Measurements from ENCODE around the gene CCDC91.

Gene CCDC91

DNA sequence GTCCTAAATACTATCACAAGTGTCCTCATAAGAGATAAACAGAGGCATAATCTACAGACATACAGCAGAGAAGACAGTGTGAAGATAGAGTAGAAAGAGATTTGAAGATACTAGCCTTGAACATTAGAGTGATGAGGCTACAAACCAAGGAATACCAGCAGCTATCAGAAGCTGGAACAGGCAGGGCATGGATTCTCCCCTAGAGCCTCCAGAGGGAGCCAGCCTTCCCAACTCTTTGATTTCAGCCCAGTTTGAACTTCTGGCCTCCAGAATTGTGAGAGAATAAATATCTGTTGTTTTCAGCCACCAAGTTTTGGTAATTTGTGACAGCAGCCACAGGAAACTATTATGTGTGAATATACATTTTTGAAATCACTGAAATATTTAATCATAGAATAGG lies 47.2 kb downstream of the CCDC91 start:
- DNase-seq (ENCODE audit: insufficient read length, low spot score), result no peak
- no peak for TF ChIP-seq POU2F2 (IDR thresholded peaks at IDR 0.05; ENCODE audit: low read depth, low read length)
- TF ChIP-seq POLR2A (IDR thresholded peaks at IDR 0.05; ENCODE audit: low read depth, low read length), result no peak
- TF ChIP-seq SPI1 (IDR thresholded peaks at IDR 0.05; ENCODE audit: low read depth, low read length), result no peak
- no peak for TF ChIP-seq TAF1 (IDR thresholded peaks at IDR 0.05; ENCODE audit: low read depth, low read length)
- TF ChIP-seq PAX5 (IDR thresholded peaks at IDR 0.05; ENCODE audit: insufficient read depth, low read length, severe bottlenecking), result no peak
- TF ChIP-seq POLR2AphosphoS5 (IDR thresholded peaks at IDR 0.05; ENCODE audit: low read depth, low read length), result no peak

DNA sequence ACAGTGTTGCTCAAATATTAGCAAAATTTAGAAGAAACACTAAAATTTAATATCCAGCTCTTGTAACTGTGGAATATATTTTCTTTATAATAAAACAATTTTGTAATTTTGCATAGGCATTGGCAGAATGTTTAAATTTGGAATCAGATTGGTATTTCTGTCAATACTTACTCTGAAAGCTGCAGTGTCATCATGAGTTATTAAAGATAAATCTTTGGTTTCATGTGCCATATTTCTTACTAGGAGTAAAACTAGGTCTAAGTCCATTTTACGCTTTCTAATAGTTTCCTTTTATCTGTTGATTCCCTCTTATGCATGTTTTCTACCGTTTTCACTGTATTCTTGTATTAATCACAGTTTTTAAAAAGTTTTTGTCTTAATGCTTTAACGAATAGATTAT lies 49.7 kb downstream of the CCDC91 start:
- DNase-seq (ENCODE audit: insufficient read length, low spot score), result no peak
- TF ChIP-seq TAF1 (IDR thresholded peaks at IDR 0.05; ENCODE audit: low read depth, low read length), result no peak
- no peak for FAIRE-seq

More for the DNA sequence above, 47.2 kb downstream of the CCDC91 start:
- FAIRE-seq, result no peak

DNA sequence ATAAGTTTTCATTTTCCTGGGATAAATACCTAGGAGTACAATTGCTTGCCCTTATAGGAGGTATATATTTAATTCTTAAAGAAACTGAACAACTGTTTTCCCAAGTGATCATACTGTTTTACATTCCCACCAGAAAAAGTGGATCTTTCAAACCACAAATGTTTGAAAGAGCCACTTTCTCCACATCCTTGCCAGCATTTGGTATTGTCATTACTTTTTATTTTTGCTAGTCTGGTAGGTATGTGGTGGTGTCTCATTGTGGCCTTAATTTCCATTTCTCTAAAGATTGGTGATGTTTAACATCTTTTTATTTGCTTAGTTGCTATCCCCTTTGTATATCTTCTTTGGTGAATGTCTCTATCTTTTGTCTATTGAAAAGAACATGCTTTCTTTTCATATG lies 50.6 kb downstream of the CCDC91 start:
- TF ChIP-seq POU2F2 (IDR thresholded peaks at IDR 0.05; ENCODE audit: low read depth, low read length) (no peak), PAX5 (IDR thresholded peaks at IDR 0.05; ENCODE audit: insufficient read depth, low read length, severe bottlenecking) (no peak), POLR2A (IDR thresholded peaks at IDR 0.05; ENCODE audit: low read depth, low read length) (no peak), TAF1 (IDR thresholded peaks at IDR 0.05; ENCODE audit: low read depth, low read length) (no peak), POLR2AphosphoS5 (IDR thresholded peaks at IDR 0.05; ENCODE audit: low read depth, low read length) (no peak), SPI1 (IDR thresholded peaks at IDR 0.05; ENCODE audit: low read depth, low read length) (no peak)
- no peak for DNase-seq (ENCODE audit: insufficient read length, low spot score)
- no peak for FAIRE-seq

DNA sequence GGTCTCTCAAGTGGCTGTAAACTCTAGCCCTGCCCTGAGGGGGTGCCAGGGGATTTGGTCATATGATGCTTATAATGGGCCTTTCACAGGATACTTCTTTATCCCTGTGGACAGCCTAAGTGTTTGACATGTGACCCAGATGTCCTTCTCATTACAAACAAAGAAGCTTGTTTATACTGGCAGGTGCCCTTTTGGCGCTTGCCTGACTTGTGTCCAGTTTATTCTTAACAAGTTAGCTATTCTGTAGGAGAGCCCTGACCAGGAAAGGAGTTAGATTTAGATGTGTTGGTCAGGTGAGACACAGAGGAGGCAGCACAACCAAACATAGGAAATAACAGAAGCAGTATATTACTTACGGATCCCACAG lies 51.9 kb downstream of the CCDC91 start:
- FAIRE-seq, result no peak
- no peak for DNase-seq (ENCODE audit: insufficient read length, low spot score)
- no peak for TF ChIP-seq POLR2AphosphoS5 (IDR thresholded peaks at IDR 0.05; ENCODE audit: low read depth, low read length)
- TF ChIP-seq SPI1 (IDR thresholded peaks at IDR 0.05; ENCODE audit: low read depth, low read length), result no peak
- TF ChIP-seq POU2F2 (IDR thresholded peaks at IDR 0.05; ENCODE audit: low read depth, low read length), result no peak
- no peak for TF ChIP-seq PAX5 (IDR thresholded peaks at IDR 0.05; ENCODE audit: insufficient read depth, low read length, severe bottlenecking)
- no peak for TF ChIP-seq TAF1 (IDR thresholded peaks at IDR 0.05; ENCODE audit: low read depth, low read length)
- no peak for TF ChIP-seq POLR2A (IDR thresholded peaks at IDR 0.05; ENCODE audit: low read depth, low read length)

DNA sequence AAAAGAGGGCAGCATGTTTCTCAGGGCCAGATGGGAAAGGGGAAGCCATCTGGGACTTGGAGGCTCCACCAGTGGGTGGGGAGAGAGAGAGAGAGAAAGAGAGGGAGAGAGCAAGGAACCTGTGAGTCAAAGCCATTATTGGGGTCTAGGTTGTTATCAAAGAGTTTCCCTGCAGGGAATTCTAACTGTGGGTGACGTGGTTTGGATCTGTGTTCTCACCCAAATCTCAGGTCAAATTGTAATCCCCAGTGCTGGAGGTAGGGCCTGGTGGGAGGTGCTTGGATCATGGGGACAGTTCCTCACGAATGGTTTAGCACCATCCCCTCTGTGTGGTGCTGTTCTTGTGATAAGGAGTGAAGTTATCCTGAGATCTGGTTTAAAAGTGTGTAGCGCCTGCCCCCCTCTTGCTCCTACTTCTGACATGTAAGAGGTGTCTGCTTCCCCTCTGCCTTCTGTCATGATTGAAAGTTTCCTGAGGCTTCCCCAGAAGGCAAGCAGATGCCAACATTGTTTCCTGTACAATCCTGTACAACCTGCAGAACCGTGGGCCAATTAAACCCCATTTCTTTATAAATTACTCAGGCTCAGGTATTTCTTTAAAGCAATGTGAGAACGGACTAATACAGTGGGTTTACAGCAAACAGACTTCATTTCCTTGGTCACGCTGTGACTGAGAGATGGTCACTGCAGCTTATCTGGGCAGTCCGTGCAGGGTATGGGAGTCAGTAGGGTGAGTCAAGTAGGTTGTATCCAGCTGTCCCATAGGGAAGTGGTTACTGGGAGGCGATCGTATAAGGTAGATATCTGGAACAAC lies 52.4 kb downstream of the CCDC91 start:
- FAIRE-seq, result no peak

DNA sequence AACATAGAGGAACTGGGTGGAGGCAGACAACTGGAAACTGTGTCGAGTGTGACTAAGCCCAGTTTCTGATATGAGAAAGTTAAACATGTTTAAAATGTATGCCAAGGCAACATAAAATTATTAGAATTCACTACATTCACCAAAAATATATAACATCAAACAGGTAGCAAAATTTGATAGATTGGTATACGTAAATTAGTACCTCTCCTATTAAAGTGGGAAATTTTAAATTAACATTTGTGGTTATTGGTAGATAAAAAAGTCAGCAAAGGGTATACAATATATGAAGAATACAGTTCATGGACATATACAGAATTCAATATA lies 53.0 kb downstream of the CCDC91 start:
- DNase-seq (ENCODE audit: insufficient read length, low spot score) (no peak), FAIRE-seq (no peak)
- TF ChIP-seq SPI1 (IDR thresholded peaks at IDR 0.05; ENCODE audit: low read depth, low read length) (no peak), POLR2AphosphoS5 (IDR thresholded peaks at IDR 0.05; ENCODE audit: low read depth, low read length) (no peak), POLR2A (IDR thresholded peaks at IDR 0.05; ENCODE audit: low read depth, low read length) (no peak), TAF1 (IDR thresholded peaks at IDR 0.05; ENCODE audit: low read depth, low read length) (no peak), PAX5 (IDR thresholded peaks at IDR 0.05; ENCODE audit: insufficient read depth, low read length, severe bottlenecking) (no peak), POU2F2 (IDR thresholded peaks at IDR 0.05; ENCODE audit: low read depth, low read length) (no peak)

More for the DNA sequence above, 52.4 kb downstream of the CCDC91 start:
- TF ChIP-seq POU2F2 (IDR thresholded peaks at IDR 0.05; ENCODE audit: low read depth, low read length), result no peak
- no peak for TF ChIP-seq PAX5 (IDR thresholded peaks at IDR 0.05; ENCODE audit: insufficient read depth, low read length, severe bottlenecking)
- no peak for TF ChIP-seq POLR2AphosphoS5 (IDR thresholded peaks at IDR 0.05; ENCODE audit: low read depth, low read length)
- no peak for TF ChIP-seq TAF1 (IDR thresholded peaks at IDR 0.05; ENCODE audit: low read depth, low read length)
- TF ChIP-seq SPI1 (IDR thresholded peaks at IDR 0.05; ENCODE audit: low read depth, low read length), result peak; percentile 35; the same call in 1 of the 2 replicates
- TF ChIP-seq POLR2A (IDR thresholded peaks at IDR 0.05; ENCODE audit: low read depth, low read length), result no peak
- DNase-seq (ENCODE audit: insufficient read length, low spot score), result no peak

DNA sequence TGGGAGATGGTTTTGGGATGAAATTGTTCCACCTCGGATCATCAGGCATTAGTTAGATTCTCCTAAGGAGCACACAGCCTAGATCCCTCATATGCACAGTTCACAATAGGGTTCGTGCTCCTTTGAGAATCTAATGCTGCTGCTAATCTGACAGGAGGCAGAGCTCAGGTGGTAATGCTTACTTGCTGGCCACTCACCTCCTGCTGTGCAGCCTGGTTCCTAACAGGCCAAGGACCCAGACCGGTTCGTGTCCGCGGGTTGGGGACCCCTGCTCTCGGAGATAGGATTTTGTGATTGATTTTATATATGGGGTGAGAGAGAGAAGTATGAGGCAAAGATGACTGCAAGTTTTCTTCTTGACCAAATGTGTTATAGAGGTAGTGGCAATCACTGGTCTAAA lies 57.5 kb downstream of the CCDC91 start:
- FAIRE-seq, result no peak
- DNase-seq (ENCODE audit: insufficient read length, low spot score), result no peak
- no peak for TF ChIP-seq PAX5 (IDR thresholded peaks at IDR 0.05; ENCODE audit: insufficient read depth, low read length, severe bottlenecking)
- TF ChIP-seq POU2F2 (IDR thresholded peaks at IDR 0.05; ENCODE audit: low read depth, low read length), result no peak
- TF ChIP-seq TAF1 (IDR thresholded peaks at IDR 0.05; ENCODE audit: low read depth, low read length), result no peak
- no peak for TF ChIP-seq SPI1 (IDR thresholded peaks at IDR 0.05; ENCODE audit: low read depth, low read length)
- TF ChIP-seq POLR2AphosphoS5 (IDR thresholded peaks at IDR 0.05; ENCODE audit: low read depth, low read length), result no peak
- no peak for TF ChIP-seq POLR2A (IDR thresholded peaks at IDR 0.05; ENCODE audit: low read depth, low read length)

DNA sequence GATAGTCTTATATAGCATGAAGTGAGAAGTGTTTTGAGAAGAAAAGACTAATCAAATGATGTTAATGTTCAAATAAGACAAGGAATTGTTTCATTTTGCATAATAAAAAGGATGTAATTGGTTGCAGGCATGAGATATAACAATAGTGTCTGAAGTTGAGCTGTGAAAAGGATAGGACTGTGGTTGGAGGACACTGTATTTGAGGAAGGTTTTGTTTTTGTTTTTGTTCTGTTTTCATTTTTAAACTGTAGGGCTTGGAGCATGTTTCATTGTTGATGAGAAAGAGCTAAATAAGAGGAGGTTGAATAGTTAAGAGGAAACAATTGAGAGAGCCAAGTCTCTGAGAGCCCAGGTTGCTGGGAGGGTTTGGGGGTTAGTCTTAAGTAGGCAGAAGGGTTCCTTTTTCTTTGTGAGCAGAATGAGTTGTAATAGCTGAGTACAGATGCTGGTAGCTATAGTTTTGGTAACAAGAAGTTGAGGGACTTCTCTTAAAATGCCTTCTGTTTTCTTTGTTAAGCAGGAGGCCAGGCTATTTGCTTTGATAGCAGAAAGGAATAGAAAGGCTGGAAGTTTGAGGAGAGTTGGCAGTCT lies 58.4 kb downstream of the CCDC91 start:
- TF ChIP-seq TAF1 (IDR thresholded peaks at IDR 0.05; ENCODE audit: low read depth, low read length) (no peak), SPI1 (IDR thresholded peaks at IDR 0.05; ENCODE audit: low read depth, low read length) (peak; percentile 18; the same call in 1 of the 2 replicates)
- FAIRE-seq (no peak), DNase-seq (ENCODE audit: insufficient read length, low spot score) (no peak)

DNA sequence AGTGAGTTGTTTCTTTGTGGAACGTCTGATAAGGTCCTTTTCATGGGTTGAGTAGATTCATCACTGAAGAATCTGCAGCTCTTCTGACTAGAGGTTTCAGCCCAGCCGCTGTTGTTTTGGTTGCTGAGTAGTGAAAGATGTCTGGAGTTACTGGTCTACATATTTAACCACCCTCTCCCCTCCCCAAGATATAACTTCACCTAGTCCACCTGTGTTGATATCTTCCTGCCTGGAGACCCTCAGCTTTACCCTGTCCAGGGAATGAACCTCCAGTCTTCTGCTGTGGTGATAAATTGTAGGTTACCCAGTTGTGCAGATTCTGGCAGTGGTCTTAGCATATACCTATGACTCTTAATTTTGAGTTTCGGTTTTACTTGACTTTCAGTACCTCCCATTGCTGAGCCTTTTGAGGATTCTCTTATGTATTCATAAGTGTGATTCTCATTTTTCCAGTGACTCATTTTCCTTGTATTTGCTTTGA lies 62.9 kb downstream of the CCDC91 start:
- DNase-seq (ENCODE audit: insufficient read length, low spot score) (no peak), FAIRE-seq (peak; percentile 80)
- no peak for TF ChIP-seq TAF1 (IDR thresholded peaks at IDR 0.05; ENCODE audit: low read depth, low read length)
- no peak for TF ChIP-seq PAX5 (IDR thresholded peaks at IDR 0.05; ENCODE audit: insufficient read depth, low read length, severe bottlenecking)
- TF ChIP-seq POLR2AphosphoS5 (IDR thresholded peaks at IDR 0.05; ENCODE audit: low read depth, low read length), result no peak
- TF ChIP-seq POLR2A (IDR thresholded peaks at IDR 0.05; ENCODE audit: low read depth, low read length), result no peak
- no peak for TF ChIP-seq POU2F2 (IDR thresholded peaks at IDR 0.05; ENCODE audit: low read depth, low read length)
- no peak for TF ChIP-seq SPI1 (IDR thresholded peaks at IDR 0.05; ENCODE audit: low read depth, low read length)

DNA sequence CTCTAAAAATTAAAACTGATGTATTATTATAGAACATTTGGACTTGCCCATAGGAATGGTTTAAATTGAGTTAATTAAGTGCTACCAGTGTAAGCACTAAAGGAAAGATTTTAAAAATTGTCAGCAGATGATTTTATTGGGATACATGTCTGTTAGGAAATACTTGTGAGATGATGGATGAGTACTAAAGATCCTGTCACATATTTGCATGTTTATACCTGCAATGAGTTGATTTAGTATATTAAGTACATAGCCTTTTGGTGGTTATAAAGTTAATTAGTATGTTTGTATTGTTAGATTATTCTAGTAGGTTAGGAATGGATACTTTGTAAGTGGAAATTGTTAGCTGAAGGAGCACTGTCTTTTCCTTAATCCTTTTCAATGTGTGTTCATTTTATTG lies 67.2 kb downstream of the CCDC91 start:
- TF ChIP-seq POLR2A (IDR thresholded peaks at IDR 0.05; ENCODE audit: low read depth, low read length), result no peak
- TF ChIP-seq PAX5 (IDR thresholded peaks at IDR 0.05; ENCODE audit: insufficient read depth, low read length, severe bottlenecking), result no peak
- no peak for TF ChIP-seq POU2F2 (IDR thresholded peaks at IDR 0.05; ENCODE audit: low read depth, low read length)
- no peak for TF ChIP-seq POLR2AphosphoS5 (IDR thresholded peaks at IDR 0.05; ENCODE audit: low read depth, low read length)
- no peak for TF ChIP-seq SPI1 (IDR thresholded peaks at IDR 0.05; ENCODE audit: low read depth, low read length)
- no peak for TF ChIP-seq TAF1 (IDR thresholded peaks at IDR 0.05; ENCODE audit: low read depth, low read length)
- DNase-seq (ENCODE audit: insufficient read length, low spot score), result no peak
- no peak for FAIRE-seq
